Gastrocnemius medialis (tissue), 4 donors: ENCODE measurements around the gene RBMX.

Experiments used
- POLR2A ChIP-seq, 2 donors: fragments of 450-650 bp; IDR thresholded peaks; one replicate each; pipeline ENCODE4 v1.6.1; 2017; ENCODE audit warnings: antibody characterized with exemption in 2 of 2, mild to moderate bottlenecking in 2 of 2, moderate library complexity in 2 of 2
- TF ChIP-seq, protein P1 (sequence below), 5 experiments: fragments of 450-650 bp in 3 of 5; fragments of 200-600 bp in 2 of 5; sonication (generic) in 2 of 5; IDR thresholded peaks in 4 of 5; conservative IDR thresholded peaks in 1 of 5; 1 replicate in 4 of 5; 2 replicates in 1 of 5; pipeline ENCODE4 v1.5.1; 2016 to 2019; ENCODE audit warnings: antibody characterized with exemption in 5 of 5, mild to moderate bottlenecking in 3 of 5, moderate library complexity in 3 of 5

DNA sequence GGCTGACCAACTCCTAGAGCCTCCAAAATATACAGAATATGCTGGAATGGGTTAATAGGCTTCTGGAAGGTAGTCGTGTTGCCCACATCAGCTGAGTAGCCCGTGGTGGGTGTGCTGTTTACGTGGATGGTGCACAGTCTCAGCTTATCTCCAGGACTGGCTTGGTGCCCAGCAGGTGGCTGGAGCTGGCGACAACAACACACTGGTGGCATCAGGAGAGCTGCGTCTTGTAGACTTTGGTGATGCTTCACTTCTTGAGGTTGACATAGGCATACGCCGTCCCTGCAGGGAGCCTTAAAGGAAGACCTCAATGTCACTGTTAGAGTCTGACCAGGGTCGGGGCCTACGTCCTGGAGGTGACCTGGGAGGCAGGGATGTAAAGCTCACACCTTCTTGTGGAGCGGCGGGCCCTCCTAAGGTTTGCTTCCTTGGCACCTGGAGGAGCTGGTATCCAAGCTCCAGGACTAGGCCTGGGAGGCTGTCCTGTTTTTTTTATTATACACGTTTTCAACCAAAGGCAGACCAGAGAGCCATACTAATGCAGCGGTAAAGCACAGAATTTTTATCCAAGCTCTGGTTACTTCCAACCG is 26.5 kb upstream of the RBMX start:
- TF ChIP-seq, protein P1, sequence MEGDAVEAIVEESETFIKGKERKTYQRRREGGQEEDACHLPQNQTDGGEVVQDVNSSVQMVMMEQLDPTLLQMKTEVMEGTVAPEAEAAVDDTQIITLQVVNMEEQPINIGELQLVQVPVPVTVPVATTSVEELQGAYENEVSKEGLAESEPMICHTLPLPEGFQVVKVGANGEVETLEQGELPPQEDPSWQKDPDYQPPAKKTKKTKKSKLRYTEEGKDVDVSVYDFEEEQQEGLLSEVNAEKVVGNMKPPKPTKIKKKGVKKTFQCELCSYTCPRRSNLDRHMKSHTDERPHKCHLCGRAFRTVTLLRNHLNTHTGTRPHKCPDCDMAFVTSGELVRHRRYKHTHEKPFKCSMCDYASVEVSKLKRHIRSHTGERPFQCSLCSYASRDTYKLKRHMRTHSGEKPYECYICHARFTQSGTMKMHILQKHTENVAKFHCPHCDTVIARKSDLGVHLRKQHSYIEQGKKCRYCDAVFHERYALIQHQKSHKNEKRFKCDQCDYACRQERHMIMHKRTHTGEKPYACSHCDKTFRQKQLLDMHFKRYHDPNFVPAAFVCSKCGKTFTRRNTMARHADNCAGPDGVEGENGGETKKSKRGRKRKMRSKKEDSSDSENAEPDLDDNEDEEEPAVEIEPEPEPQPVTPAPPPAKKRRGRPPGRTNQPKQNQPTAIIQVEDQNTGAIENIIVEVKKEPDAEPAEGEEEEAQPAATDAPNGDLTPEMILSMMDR (IDR thresholded peaks at IDR 0.05 in 4 of 5, conservative IDR thresholded peaks at IDR 0.05 in 1 of 5) = no peak
- TF ChIP-seq POLR2A (IDR thresholded peaks at IDR 0.05) = no peak
